ENCODE data around the gene NT5DC1.

NT5DC1 gene

GRCh38 chr6:116100419-116101301 is at the start of gene NT5DC1:
TSS of gene NT5DC1 (plus strand) at chr6:116100853. CDS start at chr6:116100931, 78 bp downstream.
- peak; percentile 93 for DNase-seq

- no peak for DNase-seq
Observed at GRCh38 chr6:116051244-116051643, 49.4 kb upstream of the NT5DC1 start.

DNA sequence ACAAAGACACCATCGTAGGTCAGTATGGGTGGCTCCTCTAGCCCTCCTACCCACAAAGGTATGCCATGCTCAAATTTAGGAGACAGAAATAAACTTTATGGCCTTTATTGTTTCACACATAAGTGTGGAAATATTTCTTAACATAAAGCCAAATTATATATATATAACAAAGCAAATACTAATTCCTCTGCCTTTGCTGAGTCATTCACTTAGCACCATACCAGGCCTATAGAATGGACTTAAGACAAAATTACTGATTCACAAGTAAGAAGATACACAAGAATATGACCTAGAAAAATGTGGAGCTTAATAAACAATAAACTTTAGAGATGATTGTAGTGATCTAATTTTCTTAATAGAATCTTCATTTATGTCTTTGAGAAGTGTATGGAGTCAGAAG is 45.1 kb upstream of the NT5DC1 start:
- DNase-seq: no peak

DNA sequence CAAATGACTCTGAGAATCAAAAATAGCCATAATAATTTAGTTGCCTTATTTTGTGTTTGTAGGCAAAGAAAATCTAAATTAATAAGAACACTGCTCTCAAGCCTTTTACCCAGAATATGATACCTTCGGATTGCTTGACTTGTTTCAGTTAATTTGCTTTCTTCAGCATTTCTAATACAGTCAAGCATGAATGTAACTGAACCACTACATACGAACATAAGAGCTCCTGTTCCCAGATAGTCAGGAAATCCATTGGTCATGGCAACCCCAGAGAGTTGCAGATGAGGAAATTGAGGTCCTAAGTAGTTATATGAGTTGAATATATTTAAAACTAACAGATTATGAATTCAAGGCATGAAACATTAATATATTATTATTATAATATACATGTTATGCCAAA is 42.9 kb upstream of the NT5DC1 start:
- DNase-seq: no peak

DNA sequence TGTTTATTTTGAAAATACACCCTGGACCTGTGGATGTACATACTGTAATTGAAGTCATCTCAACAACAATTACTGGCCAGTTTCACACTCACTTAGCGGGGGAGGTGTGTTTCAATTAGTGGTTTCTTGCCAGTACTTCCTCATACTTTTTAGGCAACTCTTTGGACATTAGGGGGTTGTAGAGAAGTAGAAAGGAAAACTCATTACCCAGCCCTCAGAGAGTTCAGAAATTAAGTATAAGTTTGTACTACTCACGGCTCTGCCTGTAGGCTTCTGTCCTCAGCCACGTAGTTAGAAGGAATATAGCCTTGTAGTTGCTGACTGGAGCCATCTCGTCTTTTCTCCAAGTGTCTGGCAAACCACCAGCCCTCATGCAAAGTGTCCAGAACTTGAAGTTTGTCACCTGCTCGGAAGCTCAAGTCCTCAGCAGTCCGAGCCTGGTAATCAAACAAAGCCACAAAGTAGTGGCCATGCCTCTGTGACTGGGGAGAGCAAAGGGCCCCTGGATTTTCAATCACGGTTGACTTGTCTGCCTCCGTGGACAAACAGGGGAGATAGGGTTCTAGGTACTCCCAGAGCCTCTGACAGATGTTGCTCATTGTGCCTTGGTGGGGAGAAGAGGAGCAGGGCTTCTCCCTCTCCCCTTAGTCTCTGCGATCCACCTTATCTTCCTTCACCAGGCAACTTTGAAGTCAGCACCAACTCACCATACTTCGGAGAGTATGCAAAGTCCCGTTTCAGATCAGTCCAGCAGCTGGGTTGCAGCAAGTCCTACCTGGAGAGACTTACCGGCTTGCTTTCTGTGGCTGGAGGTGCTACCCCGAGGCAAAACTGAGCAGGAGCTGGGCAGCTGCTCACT is 40.7 kb upstream of the NT5DC1 start:
- DNase-seq: no peak

- peak; percentile 17 for DNase-seq
Observed at GRCh38 chr6:116060572-116061283, 39.9 kb upstream of the NT5DC1 start, which contains the start of gene FRK. TSS of gene FRK (minus strand) at chr6:116060891. CDS start at chr6:116060311, 580 bp downstream.

- DNase-seq: no peak
Observed at GRCh38 chr6:116062496-116062895, 38.2 kb upstream of the NT5DC1 start.

DNA sequence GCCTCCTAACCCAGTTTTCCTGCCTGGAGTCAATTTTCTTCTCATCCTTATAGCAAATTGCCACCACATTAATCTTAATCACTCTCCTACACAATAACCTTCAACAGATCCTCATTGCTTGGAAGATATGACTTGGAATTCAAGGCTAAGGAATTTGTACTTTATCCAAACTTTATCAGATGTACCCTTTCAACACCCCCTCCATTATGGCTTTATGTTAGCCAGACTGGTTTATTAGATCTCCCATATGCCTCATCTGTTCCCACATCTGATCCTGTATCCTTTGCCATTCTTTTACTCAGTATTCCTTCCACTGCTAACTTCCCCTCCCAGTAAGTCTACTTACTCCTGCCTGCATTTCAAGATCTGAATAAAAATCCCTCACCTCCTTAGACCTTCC is 36.0 kb upstream of the NT5DC1 start:
- DNase-seq: no peak

DNA sequence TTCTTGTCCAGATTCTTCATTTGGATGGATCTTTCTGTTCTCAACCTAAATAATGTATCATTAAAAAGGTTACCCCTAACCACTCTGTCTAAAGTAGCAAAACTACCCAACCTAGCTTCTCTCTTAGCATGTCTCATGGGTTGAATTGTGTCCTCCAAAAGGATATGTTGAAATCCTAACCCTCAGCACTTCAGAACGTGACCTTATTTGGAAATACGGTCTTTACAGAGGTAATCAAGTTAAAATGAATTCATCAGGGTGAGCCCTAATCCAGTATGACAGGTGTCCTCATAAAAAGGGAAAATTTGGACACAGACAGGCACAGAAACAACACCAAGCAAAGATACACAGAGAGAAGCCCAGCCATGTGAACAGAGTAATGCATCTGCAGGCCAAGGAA is 33.9 kb upstream of the NT5DC1 start:
- no peak for DNase-seq

GRCh38 chr6:116070101-116070500 is 30.6 kb upstream of the NT5DC1 start:
- DNase-seq: no peak

DNA sequence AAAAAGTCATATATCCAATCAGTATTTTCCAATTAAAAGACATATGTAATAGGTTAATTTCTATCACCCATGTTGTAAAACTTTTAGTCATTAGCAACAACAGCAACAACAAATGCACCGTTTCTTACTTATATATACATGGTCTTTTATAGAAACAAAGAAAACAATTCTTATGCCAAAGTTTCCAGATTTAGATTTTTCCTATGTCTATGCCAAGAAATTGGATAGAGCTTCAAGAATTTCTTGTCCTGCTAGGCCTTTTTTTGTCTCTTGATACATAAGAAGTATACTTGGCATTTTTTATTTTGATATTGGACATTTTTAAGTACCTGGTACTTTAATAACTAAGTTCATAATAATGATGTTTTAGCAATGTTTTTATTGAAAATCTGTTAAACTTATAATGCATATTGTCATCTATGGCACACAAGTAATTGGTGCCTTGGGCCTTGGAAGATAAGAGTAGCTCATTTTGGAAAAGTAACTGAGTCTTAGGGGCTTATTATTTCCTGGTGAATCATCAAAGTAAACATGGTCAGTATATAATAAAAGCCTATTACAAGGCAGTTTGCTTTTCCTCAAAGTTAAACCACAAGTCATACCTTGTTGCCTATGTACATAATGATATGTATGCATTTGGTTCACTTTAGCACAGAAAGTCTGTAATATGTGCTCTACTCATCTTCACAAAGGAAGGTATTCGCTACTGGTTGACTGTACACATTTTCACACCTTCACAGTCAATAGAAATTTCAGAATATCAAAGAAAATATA is 29.9 kb upstream of the NT5DC1 start:
- no peak for DNase-seq

GRCh38 chr6:116072368-116072767 is 28.3 kb upstream of the NT5DC1 start:
- no peak for DNase-seq

DNA sequence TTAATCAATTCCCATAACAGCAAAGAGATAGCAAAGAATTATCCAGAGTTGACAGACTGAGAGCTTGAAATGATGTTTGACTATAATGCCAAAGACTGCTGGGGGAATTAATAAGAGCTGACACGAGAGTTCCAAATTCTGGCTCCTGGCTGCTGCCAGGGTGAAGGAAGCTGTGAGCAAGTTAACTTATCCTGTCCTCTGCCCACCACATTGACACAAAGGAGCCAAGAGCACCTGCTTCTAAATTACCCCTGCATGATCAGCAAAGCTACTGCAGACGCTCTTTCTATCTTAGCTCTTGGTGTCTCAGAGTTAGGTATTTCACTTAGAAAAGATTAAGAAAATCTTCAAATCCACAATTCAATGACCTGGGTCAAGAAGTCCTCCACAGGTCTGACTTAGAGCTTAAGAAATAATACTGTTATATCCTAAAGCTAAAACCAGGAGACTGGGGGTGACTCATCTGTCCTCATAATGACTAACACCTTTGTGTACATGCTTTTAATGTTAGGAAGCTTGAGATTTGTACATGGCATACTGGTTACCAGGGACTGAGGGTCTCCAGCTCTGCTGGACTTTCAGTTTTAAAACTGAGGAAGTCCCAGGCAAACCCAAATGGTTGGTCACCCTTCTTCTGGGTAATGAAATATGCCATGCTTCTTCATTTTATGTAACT is 26.8 kb upstream of the NT5DC1 start:
- DNase-seq: no peak

GRCh38 chr6:116074732-116075390 is 25.8 kb upstream of the NT5DC1 start:
- no peak for DNase-seq

DNA sequence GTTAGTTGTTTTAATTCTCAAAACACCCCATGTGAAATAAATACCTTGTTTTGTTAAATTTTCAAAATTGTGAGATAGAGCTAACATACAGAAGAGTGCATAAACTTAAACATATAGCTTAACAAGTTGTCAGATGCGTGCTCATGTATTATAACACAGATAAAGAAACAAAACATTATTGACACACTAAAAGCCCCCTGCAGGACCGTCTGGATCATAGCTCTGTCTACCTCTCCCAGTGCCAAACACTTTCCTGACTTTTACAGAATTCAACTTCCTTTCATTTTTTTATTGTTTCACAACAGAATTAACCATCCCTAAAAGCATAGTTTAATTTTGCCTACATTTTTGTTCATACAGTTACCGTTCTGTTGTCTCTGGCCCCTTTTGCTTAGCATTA is 22.1 kb upstream of the NT5DC1 start:
- no peak for DNase-seq

DNA sequence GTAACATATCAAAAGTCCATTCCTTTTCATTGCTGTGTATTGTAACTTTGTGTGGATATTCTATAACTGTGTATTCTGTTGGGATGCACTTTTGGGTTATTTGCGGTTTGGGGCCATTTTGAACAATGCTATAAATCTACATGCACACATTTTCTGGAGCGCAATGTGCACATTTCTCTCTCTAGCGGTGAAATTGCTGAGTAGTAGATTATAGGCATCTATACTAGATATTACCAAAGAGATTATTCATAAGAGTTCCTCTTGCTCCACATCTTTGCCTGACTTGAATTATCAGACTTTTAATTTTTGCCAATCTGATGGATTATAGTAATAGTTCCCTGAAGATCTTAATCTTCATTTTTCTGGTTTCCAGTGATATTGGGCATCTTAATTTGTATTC is 21.7 kb upstream of the NT5DC1 start:
- DNase-seq: no peak

DNA sequence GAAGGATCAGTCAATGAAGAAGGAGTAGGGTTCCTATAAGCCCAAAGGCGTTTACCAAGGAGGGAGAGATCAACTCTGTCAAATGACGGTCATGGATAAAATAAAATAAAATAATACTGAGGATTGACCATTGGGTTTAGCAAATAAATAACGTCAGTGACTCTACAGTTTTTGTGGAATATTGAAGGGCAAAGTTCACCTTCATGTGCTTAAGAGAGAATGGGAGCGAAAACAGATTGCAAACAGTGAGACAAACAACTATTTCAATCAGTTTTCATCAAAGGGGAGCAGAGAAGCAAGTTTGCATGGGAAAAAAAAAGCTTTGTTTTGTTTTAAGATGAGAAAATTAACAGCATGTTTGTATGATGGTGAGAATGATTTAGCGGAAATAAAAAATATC is 17.6 kb upstream of the NT5DC1 start:
- no peak for DNase-seq

- no peak for DNase-seq
Observed at GRCh38 chr6:116084284-116084683, 16.4 kb upstream of the NT5DC1 start.

DNA sequence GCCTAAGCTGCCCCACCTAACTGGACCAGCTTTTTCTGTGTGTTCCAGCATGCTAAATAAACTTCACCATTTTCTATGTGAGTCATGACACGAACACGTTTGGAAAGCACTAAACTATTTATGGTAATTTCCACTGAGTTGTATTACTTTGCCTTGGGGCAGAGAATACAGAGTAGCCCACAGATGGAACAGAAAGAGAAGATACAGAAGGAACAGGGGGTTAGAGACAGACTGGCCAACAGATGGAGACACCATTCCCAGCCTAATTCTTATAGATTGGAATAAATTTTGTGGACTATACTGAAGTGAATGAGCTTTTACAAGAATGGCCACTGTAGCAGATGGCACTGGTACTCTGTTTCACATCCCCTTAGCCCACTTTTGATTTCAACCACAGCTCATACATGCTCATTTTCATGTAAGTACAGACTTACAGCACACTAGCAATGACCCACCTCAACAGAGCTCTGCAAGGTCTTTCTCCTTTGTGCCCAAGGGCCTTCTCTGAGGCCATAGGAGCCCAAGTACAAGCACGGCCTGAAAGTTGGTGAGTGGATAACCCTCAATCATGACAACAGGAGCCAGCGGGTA is 13.1 kb upstream of the NT5DC1 start:
- no peak for DNase-seq

DNA sequence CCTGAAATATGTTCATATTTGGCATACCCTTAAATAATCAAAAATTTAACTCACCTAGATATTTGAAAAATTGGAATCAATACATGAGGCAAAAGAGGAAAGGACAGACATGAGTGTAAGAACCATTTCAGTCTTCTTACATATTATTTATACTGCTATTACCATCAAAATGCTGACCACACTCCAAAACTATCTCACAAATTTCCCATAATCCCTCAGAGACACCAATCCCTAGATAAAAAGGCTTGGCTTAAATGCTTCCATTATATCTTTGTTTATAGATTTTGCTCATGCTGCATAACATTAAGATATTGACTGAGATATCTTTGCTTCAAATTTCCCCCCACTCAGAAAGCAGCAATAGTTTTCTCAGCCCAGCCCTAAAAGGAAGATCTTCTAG is 11.7 kb upstream of the NT5DC1 start:
- no peak for DNase-seq

GRCh38 chr6:116090251-116090650 is 10.4 kb upstream of the NT5DC1 start:
- DNase-seq: no peak

All from eye (tissue), 1 donor.